Stimulated activated CD8-positive, alpha-beta memory T cell treated with anti-CD3 and anti-CD28 coated beads, Interleukin-4, amount 100 ng/mL, for 4 hours (primary cell): ENCODE data around the gene NOL4L.

Experiments used
- DNase-seq, 2 donors: peaks; one replicate each; pipeline ENCODE4 v3.0.0-alpha.2; 2020; ENCODE audit warnings: low read depth in 2 of 2, low spot score in 1 of 2

NOL4L gene

DNA sequence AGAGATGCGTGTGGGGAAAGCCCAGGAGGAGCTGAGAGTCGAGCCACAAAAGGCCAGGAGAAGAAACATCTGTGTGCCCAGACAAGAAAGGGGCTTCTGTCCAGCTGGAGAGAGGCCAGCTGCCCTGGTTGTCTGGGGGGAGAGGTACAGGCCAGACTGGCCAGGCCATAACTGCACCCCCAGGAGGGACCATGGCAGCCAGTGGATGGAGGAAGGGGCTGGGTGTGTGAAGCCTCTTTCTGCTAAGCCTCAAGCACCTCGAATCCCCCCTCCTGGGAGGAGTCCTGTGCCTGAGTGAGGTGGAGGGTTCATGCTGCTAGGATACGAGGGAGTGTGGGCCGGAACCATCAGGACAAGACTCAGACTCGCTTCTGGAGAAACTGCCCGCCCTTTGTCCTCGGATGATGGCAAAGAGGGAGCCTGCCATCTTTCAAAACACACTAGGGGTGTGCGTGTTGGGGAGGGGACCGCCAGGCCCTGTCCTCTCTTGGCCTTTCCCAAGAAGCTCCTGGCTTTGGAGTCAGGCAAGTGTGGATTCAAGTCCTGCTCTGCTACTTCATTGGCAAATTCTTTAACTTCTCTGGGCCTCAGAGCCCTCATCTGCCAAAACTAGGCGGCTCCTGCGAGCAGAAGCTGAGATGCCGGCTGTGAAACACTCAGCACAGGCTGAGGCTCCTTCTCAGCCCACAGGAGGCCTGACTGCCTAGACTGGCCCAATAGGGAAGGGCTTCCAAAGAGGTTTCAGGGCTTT lies 136.7 kb downstream of the NOL4L start:
- DNase-seq: no peak

DNA sequence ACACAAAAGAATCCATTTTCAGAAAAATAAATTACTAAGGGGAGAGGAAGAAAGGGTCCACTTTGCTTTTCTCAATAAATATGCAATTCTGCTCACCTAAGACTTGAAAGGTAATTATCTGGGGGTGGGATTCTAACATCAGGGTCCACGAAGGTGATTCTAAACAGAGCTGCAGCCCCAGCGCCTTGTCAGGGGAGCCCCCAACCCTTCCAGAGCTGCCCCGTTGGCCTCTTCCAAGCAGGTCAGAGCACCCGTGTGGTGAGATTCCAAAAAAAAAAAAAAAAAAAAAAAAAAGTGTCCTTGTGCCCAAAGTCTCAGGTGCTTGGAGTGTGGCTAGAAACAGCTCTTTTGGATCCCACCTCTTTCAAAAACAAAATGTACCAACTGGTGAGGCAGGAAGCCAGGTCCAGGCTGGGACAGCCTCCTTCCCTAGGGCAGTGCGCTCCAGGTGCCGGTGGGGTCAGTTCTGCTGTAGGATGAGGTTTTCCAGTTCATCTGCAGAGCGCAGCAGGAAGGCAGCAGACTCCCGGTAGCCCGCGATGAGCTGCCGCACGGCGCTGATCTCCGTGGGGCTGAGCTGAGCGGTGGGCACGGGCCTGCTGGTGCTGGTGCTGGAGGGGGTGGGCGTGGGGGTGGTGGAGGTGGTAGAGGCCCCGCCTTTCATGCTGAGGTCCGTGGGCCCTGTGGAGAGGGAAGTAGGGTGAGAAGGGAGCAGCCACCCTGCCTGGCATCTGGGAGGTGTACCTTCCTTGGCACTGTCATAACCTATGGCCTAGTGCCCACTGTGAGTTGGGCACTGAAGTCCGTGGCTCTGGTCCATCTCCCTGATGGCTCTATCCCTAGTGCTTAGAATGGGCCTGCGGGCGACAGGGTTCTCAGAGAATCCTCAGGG lies 137.8 kb downstream of the NOL4L start:
- no peak for DNase-seq

DNA sequence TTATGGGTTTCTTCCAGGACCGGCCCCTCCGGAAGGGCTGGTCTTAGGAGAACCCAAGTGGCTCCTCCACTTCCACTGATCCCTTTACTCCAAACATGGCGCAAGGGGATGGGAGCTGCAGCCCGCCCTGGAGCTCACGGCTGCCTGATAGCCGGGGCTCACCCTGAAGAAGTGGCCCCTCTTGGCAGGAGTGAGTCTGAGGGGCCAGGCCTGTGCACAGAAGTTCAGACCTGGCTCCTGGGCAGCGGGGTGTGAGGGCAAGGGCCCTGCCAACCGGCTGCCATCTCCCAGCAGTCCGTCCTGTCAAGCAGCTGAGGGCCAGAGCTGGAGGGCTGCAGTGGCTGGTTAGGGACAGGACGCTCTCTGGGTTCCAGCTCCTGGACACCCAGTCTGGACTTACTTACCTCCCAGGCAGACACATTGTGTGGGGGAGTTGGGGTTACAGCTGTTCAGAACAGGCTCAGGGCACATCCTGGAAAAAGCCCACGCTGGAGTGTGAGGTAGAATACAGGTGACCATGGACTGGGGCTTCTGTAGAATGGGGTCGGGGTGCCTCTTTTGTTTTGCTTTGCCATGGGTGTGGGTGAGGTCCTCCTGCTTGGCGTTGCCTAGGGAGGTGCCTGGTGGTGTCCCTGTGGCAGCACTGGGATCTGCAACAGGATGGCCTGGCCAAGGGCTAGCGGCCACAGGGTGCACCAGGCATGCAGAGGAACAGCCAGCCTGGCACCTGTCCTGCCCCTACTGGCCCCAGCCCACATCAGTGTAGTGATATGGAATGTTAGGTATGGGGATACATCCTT lies 138.6 kb downstream of the NOL4L start:
- no peak for DNase-seq

DNA sequence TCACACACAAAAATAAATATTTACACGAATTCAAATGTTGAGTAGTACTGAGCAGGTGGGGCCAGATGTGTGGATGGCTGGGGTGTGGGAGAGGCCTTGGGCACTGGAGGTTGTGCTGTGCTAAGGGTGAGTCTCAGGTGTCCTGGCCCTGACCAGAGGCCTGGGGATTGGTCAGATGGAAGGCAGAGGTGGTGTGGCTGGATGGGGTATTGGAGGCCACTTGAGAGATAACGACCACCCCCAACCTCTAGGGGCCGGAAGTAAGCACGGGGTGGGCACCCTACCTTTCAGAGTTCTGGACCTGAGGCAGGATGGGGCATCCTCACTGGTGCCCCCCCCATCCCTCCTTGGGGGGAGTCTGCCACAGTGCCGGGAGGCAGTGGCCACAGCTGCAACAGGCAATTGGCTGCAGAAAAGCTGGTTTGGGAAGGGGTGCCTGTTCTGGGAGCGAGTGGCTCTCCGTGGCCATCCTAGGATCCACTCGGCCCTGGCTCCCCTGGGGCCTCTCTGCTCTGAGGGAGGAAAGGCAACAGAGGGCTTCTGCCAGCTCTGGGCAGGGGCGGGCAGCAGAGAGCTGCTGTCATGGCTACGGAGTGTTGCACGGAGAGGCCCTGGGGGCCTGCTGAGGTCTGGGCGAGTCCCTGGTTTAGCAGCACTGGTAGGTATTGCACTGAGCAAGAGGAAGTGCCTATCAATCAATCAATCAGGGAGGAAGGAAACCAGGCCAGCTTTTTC lies 139.4 kb downstream of the NOL4L start:
- DNase-seq: no peak

DNA sequence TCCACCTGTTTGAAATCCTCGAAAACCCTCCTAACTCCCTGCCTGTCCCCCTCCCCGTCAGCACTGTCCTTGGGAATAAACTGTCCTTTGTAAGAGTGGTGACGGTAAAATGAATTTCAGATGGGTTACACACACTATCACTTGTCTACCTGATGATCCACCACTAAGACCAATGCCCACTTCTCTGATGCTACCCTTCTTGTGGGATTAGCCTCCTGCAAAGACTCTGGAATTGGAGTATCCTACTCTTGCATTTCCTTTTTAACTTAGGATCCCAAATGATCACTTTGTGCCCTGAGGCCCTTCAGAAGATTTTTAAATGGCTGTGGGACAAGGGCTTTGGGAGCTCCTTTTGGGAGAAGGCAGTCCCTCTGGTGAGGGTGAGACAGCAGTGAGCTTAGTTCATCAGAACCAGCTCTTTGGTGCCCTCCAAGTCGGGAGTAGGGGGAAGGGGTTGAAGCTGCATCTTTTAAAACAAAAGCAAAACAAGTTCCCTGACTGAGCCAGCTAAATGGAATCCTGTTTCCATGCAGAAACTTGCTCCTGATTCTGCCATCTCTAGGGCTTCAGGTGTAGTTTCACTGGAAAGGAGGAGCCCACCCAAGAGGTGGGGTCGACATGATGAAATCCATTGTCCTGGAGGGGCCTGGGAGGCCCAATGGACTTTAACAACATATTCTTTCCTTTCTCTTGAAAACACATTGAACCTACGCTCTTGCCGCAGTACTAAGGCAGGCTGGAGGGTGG lies 140.5 kb downstream of the NOL4L start:
- no peak for DNase-seq

DNA sequence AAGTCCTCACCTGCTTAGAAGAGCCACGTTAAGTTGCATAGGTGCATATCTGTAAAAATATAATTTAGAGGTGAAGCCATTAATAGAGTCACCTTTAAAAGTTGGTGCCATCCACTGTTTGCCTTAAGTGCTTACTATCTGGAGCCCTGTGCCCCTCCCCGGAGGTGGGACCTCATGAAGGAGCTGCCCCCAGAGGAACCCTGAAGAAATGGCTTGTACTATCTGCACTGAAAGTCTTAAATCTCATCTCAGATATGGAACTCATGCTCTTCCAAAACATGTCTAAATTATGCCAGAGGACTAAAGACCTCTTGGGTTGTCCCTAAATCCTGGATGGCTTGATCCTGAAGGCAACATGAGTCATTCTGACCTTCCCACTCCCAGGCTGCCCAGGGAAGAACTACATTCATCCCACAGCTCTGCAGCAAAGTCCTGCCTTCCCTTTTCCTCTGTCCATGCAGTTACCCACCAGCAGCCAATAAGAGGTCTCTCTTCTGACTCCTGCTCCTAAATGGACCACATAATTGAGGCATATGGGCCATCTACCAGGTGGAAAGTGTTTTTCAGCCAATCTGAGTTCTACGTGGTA lies 141.7 kb downstream of the NOL4L start:
- DNase-seq: no peak

DNA sequence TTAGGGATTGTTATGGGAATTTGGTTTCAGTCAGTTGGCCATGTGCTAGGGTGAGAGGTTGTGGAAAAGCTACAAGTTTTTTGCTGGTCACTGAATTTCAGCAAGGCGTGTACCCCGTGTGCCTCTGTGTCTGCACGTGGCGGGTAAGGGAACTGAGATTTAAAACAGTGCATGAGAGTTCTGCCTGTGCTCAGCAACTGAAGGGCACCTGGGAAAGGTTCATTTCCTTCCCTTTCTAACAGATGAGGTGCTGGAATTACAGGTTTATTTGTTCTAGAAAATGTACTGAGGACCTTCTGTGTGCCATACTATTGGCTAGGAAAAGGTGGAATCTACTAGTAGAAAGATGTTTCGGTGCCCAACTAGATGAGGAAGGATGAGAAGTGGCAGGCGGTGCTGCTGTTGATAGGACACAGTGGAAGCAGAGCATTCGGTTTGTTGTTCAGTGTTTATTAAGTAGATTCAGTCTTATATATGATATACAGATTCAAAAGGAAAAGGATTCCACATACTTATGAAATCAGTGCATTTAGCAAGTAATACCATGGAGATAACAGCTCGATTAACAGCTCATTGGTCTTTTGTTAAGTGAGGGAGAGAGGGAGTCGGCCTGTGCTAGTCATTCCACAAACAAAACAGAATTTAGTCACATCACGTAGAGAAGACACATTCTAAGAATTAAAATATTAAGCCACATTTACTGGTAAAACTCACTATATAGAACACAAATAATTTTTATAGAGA lies 142.3 kb downstream of the NOL4L start:
- no peak for DNase-seq

DNA sequence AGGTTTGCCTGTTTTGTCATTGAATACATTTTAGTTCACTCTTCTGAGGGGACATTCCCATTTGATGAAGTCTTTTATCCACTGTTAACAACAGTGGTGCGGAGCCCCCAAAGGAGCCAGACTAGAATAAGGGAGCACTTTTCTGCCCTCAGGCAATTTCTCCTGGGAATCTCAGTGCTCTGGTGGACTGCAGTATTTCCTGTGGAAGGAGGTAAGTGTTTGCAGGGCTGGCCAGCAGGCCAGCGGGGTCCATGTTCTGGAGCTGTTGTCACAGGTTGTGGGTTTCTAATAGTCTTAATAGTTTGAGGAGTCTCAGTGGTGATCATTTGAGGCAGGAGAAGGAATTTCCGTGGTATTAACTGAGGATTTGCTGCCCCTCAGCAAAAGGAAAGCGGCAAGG lies 143.5 kb downstream of the NOL4L start:
- no peak for DNase-seq

DNA sequence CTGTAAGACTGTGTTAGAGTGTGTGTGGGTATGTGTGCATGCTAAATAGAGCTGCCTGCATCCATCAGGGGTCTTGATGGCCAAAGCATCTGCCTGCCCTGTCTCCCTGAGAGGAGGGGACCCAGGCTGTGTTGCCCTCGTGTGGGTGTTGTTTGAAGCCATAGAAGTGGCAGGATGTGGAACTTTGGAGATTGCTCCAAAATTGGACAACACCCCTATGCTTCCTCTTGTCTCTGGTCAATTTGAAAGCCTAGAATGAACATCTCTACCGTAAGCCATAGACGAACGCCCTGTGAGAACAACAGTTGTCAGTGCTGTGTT lies 144.4 kb downstream of the NOL4L start:
- no peak for DNase-seq

DNA sequence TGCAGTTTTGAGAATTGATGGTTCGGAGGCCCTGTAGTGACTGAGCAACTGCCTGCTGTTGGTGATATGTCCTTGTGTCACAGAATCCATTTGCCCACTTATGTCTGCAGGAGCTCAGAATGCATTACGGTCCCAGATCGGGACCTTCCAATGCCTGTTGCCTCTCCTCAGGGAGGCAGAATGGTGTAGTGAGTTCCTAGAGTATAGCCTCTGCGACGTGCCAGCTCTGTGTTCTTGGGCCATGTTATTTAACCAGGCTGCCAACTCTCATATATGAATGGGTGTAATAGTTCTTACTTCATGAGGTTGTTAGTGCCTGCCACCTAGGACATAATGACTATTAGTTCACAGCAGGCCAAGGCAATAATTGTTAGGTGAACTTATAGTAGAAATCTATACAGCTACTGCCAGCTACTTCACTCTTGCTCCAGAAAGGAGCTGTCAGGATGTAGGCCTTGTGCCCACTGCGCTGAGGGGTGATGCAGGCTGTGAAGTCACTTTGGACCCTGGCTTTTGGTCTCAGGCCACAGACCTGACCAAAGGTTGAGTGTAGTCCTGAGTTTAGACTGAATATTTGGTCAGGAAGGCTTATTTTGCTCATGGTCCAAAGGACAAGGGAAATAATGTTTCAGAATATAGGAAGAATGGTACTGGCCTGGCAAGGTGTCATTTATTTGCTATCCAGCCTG lies 144.9 kb downstream of the NOL4L start:
- DNase-seq: no peak

DNA sequence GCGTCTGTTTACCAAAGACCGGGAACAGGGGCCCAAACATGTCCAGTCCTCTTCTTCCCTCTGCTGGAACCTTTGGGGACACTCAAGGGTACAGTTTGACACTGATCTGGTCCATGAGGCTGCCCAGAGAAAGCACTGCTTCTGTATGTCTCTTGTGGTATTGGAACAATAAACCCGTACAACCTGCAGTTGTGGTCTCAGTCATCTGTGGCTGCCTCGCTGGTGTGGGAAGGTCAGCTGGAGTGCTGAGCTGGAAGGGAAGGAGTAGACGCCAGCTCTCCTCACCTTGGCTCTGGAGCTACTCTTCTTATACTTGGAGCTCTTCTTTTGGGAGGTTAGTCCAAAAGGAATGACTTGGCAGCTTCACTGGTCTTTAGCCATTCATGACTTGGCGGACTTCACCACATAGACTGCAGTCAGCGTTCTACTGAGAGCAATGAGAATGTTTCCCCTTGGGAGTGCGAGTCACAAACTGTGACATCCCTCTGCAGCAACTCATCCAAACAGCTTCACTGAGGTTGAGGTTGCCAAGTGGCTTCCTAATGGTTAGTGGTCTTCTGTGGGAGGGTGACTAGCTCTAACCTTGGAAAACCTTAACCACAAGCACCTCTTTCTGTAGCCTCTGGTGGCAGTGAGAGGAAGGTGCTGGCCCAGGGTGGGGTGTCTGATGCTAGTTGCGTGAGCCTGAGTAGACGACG lies 145.9 kb downstream of the NOL4L start:
- DNase-seq: no peak

DNA sequence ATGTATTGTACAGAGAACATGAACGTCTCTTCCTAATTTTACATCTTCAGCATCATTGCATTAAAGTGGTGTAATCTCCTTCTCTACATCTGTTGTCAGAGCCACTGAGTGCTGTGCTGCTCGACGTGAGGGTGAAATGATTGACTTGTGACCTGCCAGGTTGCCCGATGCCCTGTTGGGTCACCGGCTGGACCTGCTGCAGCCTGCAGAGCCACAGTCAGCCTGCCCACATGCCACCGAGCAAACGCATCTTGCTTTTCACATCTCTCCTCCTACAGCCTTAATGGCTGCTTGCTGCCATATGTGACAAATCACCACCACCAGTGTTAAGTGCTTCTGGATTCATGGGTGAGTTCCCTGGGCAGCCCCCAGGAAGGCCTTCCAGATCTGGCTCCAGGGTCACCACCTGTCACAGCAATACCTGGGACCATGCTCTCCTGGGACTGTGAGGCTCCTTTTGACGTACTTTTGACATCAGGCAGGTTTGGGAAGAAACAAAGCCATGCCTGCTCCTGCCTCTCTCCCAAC lies 146.7 kb downstream of the NOL4L start:
- no peak for DNase-seq

DNA sequence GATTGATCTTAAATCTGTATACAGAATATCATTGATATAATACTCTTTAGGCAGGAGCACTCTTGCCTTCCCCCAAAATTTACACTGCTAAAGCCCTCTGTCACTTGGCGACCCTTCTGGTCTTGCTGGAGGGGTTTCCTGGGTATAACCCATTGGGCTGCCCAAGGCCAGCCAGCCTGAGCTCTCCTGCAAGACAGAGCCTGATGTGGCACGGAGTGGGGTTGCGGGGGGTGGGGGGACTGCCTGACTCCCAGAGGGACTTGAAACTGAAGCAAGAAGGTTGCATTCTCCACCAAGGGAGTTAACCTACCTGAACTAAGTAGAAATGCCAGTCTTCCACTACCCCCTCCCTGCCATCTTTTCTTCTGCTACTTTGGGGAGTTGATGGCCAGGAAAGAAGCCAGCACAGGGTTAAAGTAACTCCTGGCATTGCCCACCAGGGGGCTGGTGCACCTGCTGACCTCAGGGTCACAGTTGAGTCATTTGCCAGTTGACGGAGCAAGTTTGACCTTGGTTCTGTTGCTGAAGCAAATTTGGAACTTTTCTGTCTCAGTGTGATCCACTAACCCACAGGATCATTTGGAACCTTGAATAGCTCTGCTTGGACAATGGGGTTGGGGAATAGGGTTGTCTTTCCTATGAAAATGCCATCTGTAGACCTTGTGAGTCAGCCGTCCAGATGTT lies 147.6 kb downstream of the NOL4L start:
- no peak for DNase-seq

DNA sequence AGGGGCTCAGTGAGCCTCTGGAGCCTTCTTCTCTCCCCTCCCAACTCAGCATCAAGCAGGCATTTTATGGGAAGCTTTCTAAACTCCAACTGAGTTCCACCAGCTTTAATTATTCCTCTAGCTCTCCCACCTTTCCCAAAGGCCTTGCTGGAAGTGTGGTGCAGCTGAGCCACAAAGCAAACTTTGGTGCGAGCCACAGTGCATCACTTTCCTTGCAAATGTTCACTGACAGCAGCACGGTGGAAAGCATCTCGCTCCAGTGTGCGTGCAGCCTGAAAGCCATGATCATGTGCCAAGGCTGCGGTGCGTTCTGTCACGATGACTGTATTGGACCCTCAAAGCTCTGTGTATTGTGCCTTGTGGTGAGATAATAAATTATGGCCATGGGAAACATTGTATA lies 148.2 kb downstream of the NOL4L start:
- DNase-seq: no peak

DNA sequence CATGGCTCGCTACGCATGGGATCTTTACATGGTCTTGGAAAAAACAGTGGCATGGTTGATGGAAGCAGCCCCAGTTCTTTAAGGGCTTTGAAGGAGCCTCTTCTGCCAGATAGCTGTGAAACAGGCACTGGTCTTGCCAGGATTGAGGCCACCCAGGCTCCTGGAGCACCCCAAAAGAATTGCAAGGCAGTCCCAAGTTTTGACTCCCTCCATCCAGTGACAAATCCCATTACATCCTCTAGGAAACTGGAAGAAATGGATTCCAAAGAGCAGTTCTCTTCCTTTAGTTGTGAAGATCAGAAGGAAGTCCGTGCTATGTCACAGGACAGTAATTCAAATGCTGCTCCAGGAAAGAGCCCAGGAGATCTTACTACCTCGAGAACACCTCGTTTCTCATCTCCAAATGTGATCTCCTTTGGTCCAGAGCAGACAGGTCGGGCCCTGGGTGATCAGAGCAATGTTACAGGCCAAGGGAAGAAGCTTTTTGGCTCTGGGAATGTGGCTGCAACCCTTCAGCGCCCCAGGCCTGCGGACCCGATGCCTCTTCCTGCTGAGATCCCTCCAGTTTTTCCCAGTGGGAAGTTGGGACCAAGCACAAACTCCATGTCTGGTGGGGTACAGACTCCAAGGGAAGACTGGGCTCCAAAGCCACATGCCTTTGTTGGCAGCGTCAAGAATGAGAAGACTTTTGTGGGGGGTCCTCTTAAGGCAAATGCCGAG lies 148.8 kb downstream of the NOL4L start:
- no peak for DNase-seq

DNA sequence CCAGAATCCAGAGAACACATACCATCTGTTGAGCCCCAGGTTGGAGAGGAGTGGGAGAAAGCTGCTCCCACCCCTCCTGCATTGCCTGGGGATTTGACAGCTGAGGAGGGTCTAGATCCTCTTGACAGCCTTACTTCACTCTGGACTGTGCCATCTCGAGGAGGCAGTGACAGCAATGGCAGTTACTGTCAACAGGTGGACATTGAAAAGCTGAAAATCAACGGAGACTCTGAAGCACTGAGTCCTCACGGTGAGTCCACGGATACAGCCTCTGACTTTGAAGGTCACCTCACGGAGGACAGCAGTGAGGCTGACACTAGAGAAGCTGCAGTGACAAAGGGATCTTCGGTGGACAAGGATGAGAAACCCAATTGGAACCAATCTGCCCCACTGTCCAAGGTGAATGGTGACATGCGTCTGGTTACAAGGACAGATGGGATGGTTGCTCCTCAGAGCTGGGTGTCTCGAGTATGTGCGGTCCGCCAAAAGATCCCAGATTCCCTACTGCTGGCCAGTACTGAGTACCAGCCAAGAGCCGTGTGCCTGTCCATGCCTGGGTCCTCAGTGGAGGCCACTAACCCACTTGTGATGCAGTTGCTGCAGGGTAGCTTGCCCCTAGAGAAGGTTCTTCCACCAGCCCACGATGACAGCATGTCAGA lies 149.6 kb downstream of the NOL4L start:
- DNase-seq: no peak
